HCT116 (cell line): ENCODE measurements around the gene POR.

Source experiments
- CEBPB ChIP-seq: IDR thresholded peaks from 2 replicates; pipeline ENCODE4 v1.6.1; 2012; ENCODE audit warnings: low read depth
- CTCF ChIP-seq, 3 experiments: fragments of 200-600 bp in 1 of 3; sonication (generic) in 1 of 3; IDR thresholded peaks in 2 of 3; conservative IDR thresholded peaks in 1 of 3; 2 replicates each; pipeline ENCODE4 v1.5.1; 2012 to 2017; ENCODE audit warnings: low read depth in 2 of 3, low read length in 2 of 3, antibody characterized with exemption in 1 of 3, borderline replicate concordance in 1 of 3, control low read depth in 1 of 3, mild to moderate bottlenecking in 1 of 3, mixed read lengths in 1 of 3, mixed run types in 1 of 3, moderate library complexity in 1 of 3; ENCODE audit not compliant: insufficient read depth in 1 of 3
- EZH2 ChIP-seq: fragments of 200-600 bp; sonication (generic); IDR thresholded peaks from 2 replicates; pipeline ENCODE4 v1.6.1; 2017; ENCODE audit warnings: antibody characterized with exemption, mixed run types
- EZH2phosphoT487 ChIP-seq: fragments of 200-600 bp; IDR thresholded peaks from 2 replicates; pipeline ENCODE4 v1.6.1; 2018; ENCODE audit warnings: antibody characterized with exemption, borderline replicate concordance
- POLR2A ChIP-seq: IDR thresholded peaks from 2 replicates; pipeline ENCODE4 v1.7.0; 2011; ENCODE audit warnings: borderline replicate concordance; ENCODE audit not compliant: insufficient read depth, insufficient read length; ENCODE audit errors: extremely low read depth
- POLR2AphosphoS5 ChIP-seq: IDR thresholded peaks from 2 replicates; pipeline ENCODE4 v1.6.1; 2011; ENCODE audit warnings: mild to moderate bottlenecking, low read depth, low read length, moderate library complexity
- RAD21 ChIP-seq: IDR thresholded peaks from 2 replicates; pipeline ENCODE4 v1.6.1; 2012; ENCODE audit warnings: low read depth, mild to moderate bottlenecking
- ZNF274 ChIP-seq: fragments of 200-500 bp; sonication (Bioruptor generic); IDR thresholded peaks from 2 replicates; pipeline ENCODE4 v1.6.1; 2014; ENCODE audit warnings: mild to moderate bottlenecking, low read depth, low read length, inconsistent platforms

GRCh38 chr7:75967487-75967997 lies 52.6 kb downstream of the POR start:
- TF ChIP-seq EZH2: no peak
- TF ChIP-seq POLR2A: no peak
- no peak for TF ChIP-seq ZNF274
- TF ChIP-seq RAD21: no peak
- no peak for TF ChIP-seq EZH2phosphoT487
- TF ChIP-seq CTCF (IDR thresholded peaks at IDR 0.05 in 2 of 3, conservative IDR thresholded peaks at IDR 0.05 in 1 of 3; ENCODE audit: borderline replicate concordance in 1 of 3, insufficient read depth in 1 of 3, low read depth in 2 of 3, low read length in 2 of 3): no peak
- no peak for TF ChIP-seq POLR2AphosphoS5
- TF ChIP-seq CEBPB: no peak
